Muscle of arm (tissue), 12 donors: Measurements from ENCODE around the gene PITX1. TPM values are rescaled to one million over a fixed set of nuclear protein-coding genes. Genes with fewer than 3 reads are reported as not detected.

Experiments
- DNase-seq: peaks from one replicate; pipeline ENCODE4 v3.0.0-alpha.2; 2013
- polyA plus RNA-seq, 12 donors: library from polyadenylated mRNA; unstranded; fragments of 120-200 nt; gene quantifications; one replicate each; pipeline ENCODE4 v1.2.1, GENCODE V29; 2013; ENCODE audit not compliant: insufficient read length in 12 of 12

PITX1 gene
- polyA plus RNA-seq, 12 donors, result 0.50 to 181 (median 7.4) TPM

GRCh38 chr5:135046661-135047346 lies 12.8 kb upstream of the PITX1 start:
- no peak for DNase-seq

- no peak for DNase-seq
These were observed 11.5 kb upstream of the PITX1 start for GRCh38 chr5:135045488-135045887.

- no peak for DNase-seq
These were observed 8.6 kb upstream of the PITX1 start for GRCh38 chr5:135042595-135042994.

DNA sequence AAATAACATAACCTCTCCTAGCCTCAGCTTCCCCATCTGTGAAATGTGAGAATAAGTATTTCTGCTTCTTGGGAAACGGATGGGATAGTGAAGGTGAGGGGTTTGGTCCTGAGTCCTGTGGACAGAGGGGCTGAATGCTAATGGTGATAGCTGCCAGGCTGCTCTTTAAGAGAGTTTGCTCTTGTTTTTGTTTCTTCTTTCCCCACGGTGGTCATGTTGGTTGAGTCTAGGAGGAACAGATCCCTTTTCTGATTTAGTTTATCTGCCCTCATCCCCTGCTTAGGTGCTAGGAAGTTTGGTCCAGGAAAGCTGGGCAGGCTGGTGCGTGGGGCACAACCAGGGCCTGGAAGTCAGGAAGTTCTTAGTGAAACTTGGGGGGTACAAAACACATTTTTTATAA lies 7.7 kb upstream of the PITX1 start:
- DNase-seq, result no peak

DNA sequence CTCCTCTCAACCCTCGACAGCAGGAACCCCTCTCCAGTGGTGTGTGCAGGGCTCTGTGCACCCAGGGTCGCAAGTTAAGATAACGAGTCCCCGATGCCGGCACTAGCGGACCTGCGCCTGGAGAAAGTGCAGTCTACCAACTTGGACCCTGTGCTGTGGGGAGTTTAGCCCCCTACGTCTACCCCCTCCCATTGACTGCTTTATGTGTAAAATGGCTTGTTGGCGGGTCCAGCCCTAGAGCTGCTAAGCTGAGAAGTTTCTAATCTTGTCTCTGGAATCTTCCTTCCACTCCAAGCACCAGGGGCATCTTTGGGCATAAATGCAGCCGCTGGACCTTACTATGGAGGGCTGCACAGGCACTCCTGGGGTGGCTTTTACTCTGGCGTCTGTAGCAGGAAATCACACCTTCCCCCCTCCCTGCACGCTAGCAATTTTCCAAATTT lies 7.1 kb upstream of the PITX1 start:
- no peak for DNase-seq

DNA sequence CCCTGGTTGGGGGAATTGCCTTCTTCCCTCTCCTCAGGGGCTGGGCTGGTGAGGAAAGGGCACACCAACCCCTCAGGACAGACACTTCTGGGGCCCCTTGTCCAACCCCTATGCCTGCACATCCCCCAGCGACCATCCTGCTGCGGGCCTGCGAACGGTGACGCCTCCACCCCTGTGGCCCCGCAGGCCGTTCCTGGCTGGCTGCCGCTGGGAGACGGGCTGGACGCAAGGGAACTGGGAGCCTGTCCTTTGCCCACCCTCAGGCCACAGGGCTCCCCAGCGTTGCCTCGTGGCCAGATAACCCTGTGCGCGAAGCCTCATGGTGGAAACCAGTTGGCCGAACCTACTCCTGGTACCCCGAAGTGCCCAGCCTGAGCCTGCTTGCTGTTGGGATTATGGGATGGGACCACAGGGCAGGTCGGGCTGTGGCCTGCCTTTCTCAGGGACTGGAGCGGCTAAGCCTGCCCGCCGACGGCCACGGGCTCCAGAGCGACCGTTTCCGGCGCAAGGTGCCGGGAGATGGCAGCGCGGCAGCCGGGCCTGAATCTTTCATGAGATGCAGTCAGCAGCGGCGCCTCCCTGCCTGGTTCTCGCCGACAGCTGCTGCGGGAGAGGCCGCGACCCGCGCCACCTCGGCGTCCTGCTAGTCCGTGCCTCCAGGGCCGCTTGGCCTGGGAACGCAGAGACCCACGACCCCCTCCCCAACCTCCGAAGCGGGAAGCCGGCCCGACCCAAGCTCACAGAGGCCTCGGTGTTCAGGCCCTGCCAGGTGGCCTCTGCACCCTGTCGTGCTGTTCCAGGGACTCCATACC lies 6.5 kb upstream of the PITX1 start:
- no peak for DNase-seq

GRCh38 chr5:135040034-135040332 lies 6.0 kb upstream of the PITX1 start:
- DNase-seq, result no peak

GRCh38 chr5:135039271-135040033 lies 5.4 kb upstream of the PITX1 start:
- no peak for DNase-seq

GRCh38 chr5:135038813-135039270 lies 4.8 kb upstream of the PITX1 start:
- no peak for DNase-seq

- DNase-seq, result no peak
These were observed 4.3 kb upstream of the PITX1 start for GRCh38 chr5:135038205-135038812.

- no peak for DNase-seq
These were observed 3.6 kb upstream of the PITX1 start for GRCh38 chr5:135037519-135038204.

DNA sequence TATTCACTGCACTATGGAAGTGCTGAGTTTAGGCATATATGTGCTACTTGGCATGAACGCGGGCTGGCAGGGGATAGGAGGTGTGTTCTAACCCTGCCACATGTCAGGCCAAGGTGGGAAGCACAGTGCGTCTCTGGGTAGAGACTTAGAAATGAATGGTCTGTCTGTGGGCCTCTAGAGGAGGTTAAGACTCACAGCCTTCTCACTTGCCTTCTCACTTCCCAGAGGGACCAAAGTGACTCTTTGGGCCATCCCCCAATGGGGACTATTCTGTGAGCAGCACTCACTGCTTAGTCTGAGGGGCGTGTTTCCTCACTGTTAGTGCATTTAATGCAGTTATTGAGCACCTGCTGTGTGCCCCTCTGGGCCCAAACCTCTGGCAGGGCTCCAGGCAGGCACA lies 2.4 kb upstream of the PITX1 start:
- DNase-seq, result no peak

DNA sequence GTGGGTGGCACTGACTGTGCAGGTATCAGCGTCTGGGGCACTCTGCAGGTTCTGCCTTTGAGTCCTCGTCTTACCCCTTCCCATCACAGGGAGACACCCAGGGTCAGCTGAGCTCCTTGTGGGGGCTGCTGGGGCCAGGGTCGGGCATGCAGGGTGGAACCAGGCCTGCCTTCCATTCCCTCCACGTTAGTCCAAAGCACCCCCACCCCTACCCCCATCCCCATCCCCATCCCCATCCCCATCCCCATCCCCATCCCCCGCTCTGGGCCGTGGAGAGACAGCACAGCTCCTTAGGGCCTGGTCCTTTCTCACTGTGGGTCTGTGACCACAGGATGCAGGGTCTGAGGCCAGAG lies 1.6 kb upstream of the PITX1 start:
- DNase-seq, result no peak

- no peak for DNase-seq
These were observed 1.1 kb upstream of the PITX1 start for GRCh38 chr5:135034963-135035677.

DNA sequence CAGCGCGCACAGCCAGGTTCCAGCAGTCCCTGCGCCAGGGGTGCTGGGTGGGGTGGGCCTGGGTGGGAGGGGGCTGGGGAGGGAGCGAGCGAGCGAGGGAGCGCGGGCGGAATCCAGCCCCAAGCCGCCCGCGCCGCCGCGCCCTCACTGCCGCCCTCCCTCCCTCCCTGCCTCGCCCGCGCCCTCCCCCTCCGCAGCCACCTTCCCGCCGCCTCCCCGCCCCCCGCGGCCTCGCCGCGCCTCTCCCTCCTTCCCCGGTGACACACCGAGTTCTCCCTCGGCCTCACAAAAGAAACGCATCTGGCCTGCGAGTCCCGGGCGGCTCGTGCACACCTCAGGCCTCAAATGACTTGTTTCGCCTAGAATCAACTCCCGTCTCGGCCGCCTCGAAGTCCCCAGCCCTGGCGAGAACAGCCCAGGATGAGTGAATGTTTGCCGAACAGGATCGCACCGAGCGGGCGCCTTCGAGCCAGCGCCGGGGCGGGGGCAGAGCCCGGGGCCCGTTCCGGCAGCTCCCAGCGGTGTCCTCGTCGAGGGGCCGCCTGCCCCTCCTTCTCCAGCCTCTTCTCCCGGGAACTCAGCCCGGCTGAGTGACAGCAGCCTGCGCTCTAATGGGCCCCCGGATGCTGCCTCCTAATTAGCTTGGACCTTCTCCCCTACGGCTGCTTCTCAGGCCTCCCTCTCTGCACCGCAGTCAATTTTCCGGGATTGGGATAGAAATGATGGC lies 371 bp upstream of the PITX1 start:
- no peak for DNase-seq

- no peak for DNase-seq
These were observed 798 bp downstream of the PITX1 start for GRCh38 chr5:135032999-135033861.

- DNase-seq, result no peak
These were observed 1.4 kb downstream of the PITX1 start for GRCh38 chr5:135032695-135032998.

DNA sequence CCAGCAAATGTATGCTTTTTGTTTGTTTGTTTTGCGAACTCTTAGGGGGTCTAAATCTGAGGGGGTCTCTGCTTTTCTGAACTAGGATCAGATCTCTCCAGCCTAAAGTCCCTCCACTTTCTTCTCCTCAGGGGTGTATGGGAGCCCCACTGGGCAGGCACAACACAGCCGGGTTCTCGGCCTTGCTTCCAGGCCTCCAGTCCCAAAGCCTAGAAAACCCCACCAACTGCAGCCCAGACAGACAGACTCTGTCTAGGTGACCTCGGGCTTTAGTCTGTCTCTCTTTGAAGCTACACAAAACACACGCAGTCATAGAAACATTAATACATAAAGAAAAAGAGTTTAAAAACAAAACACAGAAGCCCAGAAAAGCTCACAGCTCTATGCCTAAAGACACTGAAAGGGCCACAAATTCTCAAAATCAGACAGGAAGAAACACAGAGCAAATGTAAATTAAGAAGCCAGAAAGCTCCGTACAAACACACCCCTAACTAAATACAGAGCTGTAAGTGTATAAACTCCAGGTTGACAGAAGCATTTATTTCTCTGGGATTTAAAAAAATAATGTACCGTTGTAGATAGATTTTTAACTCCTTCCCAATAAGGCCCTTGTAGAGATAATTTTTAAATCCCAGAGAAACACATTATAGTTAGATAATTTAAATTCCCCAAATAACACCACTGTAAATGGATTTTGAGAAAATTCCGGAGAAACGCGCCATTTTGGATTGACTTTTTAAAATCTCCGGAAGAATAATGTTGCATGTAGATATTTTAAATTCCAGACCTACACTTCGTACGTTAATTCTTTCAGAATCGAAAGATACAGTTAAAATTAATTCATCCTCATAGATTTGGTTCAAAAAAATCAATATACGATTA lies 2.0 kb downstream of the PITX1 start:
- DNase-seq, result no peak
